SJCRH30 (cell line): ENCODE measurements around the gene PDK3. TPM values are rescaled to one million over a fixed set of nuclear protein-coding genes. Genes with fewer than 3 reads are reported as not detected.
A peak's percentile ranks its signal among the peaks of the same experiment; 100 is the strongest.

ENCODE experiments used
- DNase-seq, 2 experiments: peaks; one replicate each; pipeline ENCODE4 v3.0.0-alpha.2; 2015 to 2020
- H3K27ac ChIP-seq: fragments of 250-450 bp; sonication (Bioruptor Pico); 2 replicates; pipeline ENCODE4 v1.5.1; 2020; ENCODE audit warnings: mild to moderate bottlenecking, moderate library complexity
- H3K27me3 ChIP-seq: fragments of 250-450 bp; sonication (Bioruptor Pico); 2 replicates; pipeline ENCODE4 v1.5.1; 2020; ENCODE audit warnings: mild to moderate bottlenecking, moderate library complexity
- H3K36me3 ChIP-seq: fragments of 250-450 bp; sonication (Bioruptor Pico); 2 replicates; pipeline ENCODE4 v1.5.1; 2020; ENCODE audit warnings: mild to moderate bottlenecking, moderate library complexity
- H3K4me1 ChIP-seq: fragments of 250-450 bp; sonication (Bioruptor Pico); 2 replicates; pipeline ENCODE4 v1.5.1; 2020; ENCODE audit warnings: mild to moderate bottlenecking, moderate library complexity
- H3K4me3 ChIP-seq: fragments of 250-450 bp; sonication (Bioruptor Pico); 2 replicates; pipeline ENCODE4 v1.5.1; 2020; ENCODE audit warnings: mild to moderate bottlenecking, moderate library complexity
- H3K9me3 ChIP-seq: fragments of 250-450 bp; sonication (Bioruptor Pico); replicated peaks from 2 replicates; pipeline ENCODE4 v1.5.1; 2020; ENCODE audit warnings: mild to moderate bottlenecking, moderate library complexity
- total RNA-seq: library from RNA; depleted of rRNA; stranded (reverse); fragments of >200 nt; shearing (Covaris generic); gene quantifications from 2 replicates; pipeline ENCODE4 v1.2.3, GENCODE V29; 2014; rRNA removed

The PDK3 gene
- total RNA-seq, result 22.1 and 23.0 TPM in 2 replicates

DNA sequence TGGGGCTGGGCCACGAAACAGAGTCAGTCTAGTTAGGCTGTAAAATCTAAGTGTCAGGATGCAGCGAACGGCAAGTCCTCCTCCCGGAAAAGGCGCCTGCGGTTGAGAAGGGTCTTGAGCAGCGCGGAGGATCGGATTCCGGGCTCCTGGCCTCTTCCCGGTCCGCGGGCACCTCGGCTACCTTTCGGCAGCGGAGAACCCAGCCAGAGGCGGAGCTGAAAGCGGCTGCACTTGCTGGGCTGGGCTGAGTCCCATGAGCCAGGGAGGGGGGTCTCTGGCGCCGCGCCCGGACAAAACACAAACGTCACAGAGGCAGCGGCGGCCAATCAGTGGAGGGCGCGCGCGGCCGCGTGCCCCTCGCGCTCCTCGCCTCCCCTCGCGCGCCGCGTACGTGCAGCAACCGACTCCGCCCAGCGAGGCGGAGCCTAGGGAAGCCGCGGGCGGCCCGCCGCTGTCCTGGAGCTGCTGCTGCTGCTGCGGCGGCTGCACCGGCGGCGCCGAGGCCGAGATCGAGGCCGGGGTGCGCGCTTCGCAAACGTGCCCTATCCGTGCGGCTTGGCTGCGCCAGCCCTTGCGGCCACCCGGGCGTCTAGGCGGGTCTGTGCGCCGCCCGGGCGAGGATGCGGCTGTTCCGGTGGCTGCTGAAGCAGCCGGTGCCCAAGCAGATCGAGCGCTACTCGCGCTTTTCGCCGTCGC lies at the start of gene PDK3:
TSS of gene PDK3 (plus strand) at position 451 of the 696 bp plus-strand sequence. CDS start at position 621, 170 bp downstream.
- no peaks in the 10 kb centered on the region for H3K9me3 ChIP-seq
- no peaks in the 10 kb centered on the region for H3K4me1 ChIP-seq

DNA sequence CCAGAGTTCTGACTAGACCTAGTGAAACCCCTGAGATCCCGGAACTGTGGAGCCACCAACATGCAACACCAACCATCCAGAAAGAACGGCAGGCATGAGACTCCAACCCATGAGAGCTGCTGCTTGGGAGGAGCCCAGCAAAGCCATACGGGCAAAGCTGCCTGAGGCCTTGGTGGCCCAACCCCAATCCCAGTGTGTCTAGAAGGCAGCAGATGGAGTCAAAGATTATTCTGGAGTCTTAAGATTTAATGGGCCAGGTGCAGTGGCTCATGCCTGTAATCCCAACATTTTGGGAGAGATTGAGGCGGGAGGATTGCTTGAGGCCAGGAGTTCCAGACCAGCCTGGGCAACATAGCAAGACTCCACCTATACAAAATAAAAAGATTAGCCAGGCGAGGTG lies 49.2 kb upstream of the PDK3 start:
- Histone ChIP-seq H3K9me3 (no peaks in the 10 kb centered on the region), H3K36me3 (no peaks in the 10 kb centered on the region), H3K27me3 (no peaks in the 10 kb centered on the region), H3K4me3 (no peak overlapping the region), H3K27ac (no peak overlapping the region), H3K4me1 (no peaks in the 10 kb centered on the region)
- DNase-seq, result no peak

More for the DNA sequence above, at the start of gene PDK3:
- peak; percentile 89 to 91 for DNase-seq
- Histone ChIP-seq H3K27ac (peak within 1 kb of the TSS; percentile 30; the same call in 1 of the 2 replicates), H3K36me3 (no peaks in the 10 kb centered on the region), H3K27me3 (no peaks in the 10 kb centered on the region), H3K4me3 (peak within 1 kb of the TSS; percentile 76)

DNA sequence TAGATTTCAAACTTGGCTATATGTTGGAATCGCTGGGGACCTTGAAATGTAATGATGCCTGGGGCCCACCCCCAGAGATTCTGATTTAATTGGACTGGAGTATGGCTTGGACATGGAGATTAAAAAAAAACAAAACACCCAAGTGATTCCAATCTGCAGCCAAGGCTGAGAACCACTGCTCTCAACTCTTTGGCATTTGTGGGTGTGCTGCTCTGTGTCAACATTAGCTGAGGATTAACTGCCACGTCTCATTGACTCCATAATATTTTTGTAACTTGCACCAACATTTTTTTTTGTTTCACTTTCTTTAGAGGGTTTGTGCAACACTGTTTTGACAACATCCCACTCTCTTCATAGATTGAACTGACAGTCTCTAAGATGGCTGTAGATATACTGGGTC lies 41.1 kb upstream of the PDK3 start:
- Histone ChIP-seq H3K27me3 (no peaks in the 10 kb centered on the region), H3K4me3 (no peak overlapping the region), H3K27ac (no peak overlapping the region), H3K36me3 (no peaks in the 10 kb centered on the region), H3K4me1 (no peaks in the 10 kb centered on the region), H3K9me3 (no peaks in the 10 kb centered on the region)
- no peak for DNase-seq

DNA sequence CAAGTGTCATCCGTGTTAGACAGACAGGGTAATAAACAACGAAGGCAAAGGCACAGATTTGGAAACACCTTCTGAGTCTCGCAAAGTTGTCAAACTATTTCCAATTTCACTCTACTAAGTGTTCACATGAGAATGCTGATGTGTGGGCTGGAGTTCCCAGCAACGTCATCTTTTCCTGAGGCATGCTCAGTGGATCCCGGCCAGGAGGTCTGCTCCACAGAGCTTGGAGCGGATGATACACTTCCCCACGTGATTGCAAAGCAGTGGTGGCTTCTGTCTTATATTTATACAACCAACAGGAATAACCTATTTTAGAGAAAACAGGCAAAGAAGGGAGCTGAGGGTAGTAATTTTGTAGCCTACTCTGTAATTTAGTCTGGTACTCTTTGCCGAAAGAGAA lies 40.1 kb upstream of the PDK3 start:
- Histone ChIP-seq H3K4me3 (no peak overlapping the region), H3K4me1 (no peaks in the 10 kb centered on the region), H3K9me3 (no peaks in the 10 kb centered on the region), H3K27me3 (no peaks in the 10 kb centered on the region), H3K27ac (no peak overlapping the region), H3K36me3 (no peaks in the 10 kb centered on the region)
- DNase-seq, result no peak

DNA sequence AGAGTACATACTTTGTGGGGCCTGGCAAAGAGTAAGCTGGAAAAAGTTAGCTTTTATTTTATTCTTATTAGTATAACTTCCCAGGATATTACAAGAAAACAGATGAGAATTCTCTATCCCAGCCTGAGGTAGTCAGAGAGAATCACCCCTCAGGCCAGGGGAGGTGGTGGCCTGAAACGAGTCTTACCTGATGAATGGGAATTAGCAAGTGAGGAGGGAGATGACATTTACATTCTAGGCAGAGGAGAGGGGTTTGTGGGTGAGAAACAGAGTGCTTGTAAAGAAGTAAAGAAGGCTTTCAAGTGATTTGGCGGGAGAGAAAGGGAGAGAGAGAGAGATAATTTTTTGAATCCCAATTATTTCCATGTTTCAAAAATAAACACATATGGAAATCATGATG lies 39.3 kb upstream of the PDK3 start:
- no peaks in the 10 kb centered on the region for H3K9me3 ChIP-seq
- H3K36me3 ChIP-seq, result no peaks in the 10 kb centered on the region
- no peak overlapping the region for H3K27ac ChIP-seq

DNA sequence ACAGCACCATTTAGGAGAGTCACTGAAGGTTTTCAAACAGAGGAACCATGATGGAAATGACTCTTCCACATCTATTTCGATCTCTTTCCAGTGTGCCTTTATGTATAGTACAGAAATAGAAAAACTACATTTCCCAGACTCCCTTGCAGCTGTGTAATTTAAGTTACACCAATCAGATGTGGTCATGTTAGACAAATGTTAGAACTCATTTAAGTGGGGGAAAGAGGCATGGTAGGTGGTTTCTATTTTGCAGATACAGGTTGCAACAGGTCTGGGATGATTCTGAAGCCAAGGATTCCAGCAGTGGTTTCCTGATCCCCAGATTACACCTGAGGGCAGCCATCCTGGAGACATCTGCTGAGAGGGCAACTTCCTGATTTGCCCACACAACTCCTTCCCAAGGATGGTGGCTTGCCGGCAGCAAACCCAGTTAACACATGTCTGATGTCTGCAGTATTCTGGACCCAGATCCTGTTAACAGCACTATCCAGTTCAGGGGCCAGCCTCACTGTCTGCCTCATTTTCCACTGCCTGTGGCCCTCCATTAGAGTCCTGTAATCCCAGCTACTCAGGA lies 38.7 kb upstream of the PDK3 start:
- no peak overlapping the region for H3K4me3 ChIP-seq
- no peaks in the 10 kb centered on the region for H3K36me3 ChIP-seq
- no peaks in the 10 kb centered on the region for H3K4me1 ChIP-seq
- H3K27me3 ChIP-seq, result no peaks in the 10 kb centered on the region
- no peaks in the 10 kb centered on the region for H3K9me3 ChIP-seq
- H3K27ac ChIP-seq, result no peak overlapping the region
- peak in 1 of 2 experiments; percentile 17 for DNase-seq

More for the DNA sequence above, 39.3 kb upstream of the PDK3 start:
- Histone ChIP-seq H3K4me3 (no peak overlapping the region), H3K4me1 (no peaks in the 10 kb centered on the region), H3K27me3 (no peaks in the 10 kb centered on the region)
- no peak for DNase-seq

DNA sequence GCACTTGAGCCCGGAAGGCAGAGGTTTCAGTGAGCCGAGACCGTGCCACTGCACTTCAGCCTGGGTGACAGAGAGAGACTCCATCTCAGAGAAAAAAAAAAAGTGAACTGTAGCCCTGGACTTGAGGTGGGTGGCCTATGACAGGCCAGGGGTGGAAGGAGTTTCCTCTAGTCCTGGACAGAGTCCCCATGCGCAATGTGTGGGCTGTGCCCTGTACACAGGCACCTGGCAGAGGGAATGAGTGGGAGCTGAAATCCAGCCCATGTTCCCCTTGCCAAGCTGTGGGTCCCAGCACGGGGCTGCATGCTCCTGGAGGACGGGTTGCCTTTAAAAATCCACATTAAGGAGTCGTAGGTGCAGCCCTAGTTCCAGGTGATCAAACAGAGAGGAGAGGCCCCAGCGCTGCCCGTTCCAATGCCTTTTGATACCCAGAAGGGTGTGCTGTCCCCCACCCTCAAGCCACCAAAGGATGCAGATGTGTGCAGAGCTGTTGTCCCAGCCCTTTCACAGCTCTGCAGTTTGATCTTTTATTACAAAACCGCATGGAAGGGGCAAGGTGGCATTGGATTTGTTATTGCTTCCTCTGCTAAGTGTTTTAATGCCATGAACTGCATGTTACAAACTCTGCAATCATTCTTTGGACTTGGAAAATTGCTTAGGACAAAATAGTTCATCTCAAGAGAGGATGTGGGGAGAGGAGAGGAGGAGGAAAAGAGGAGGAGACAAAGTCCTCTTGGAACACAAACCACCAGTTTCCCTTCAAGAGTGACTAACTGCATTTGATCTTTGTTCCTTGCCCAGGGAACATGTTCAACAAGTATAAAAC lies 38.0 kb upstream of the PDK3 start:
- Histone ChIP-seq H3K9me3 (no peaks in the 10 kb centered on the region), H3K4me3 (no peak overlapping the region), H3K36me3 (no peaks in the 10 kb centered on the region), H3K4me1 (no peaks in the 10 kb centered on the region), H3K27ac (no peak overlapping the region), H3K27me3 (no peaks in the 10 kb centered on the region)
- no peak for DNase-seq

DNA sequence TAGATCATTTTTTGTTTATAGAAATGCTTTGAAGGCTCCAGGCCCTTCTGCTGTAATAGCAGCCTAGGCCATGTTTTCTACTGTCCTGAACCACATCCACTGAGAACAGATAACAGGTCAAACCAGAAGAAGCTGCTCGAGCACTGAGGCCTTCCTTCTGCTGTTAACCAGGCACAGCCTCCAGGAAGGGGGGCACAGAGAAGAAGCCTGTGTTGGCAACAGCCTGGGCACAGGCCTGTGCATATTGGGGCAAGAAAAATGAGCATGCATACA lies 37.4 kb upstream of the PDK3 start:
- no peaks in the 10 kb centered on the region for H3K9me3 ChIP-seq

DNA sequence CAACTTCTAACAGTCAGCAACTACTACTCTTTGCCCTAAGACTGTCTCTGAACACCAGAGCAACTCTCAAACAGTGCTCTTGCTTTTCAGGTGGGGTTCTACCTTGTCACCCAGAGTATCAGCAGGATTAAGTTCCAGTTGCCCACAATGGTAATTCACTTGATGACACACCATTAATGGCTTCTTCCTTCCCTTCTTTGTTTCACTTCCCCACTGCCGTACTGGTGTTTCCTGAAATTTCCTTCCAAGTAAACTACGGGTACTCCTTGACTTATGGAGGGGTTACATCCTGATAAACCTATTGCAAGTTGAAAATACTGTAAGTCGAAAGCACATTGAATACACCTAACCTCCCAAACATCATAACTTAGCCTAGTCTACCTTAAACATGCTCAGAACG lies 36.6 kb upstream of the PDK3 start:
- no peaks in the 10 kb centered on the region for H3K27me3 ChIP-seq
- H3K27ac ChIP-seq, result no peak overlapping the region
- no peaks in the 10 kb centered on the region for H3K4me1 ChIP-seq
- H3K4me3 ChIP-seq, result no peak overlapping the region
- H3K36me3 ChIP-seq, result no peaks in the 10 kb centered on the region
- DNase-seq, result no peak
- H3K9me3 ChIP-seq, result no peaks in the 10 kb centered on the region

More for the DNA sequence above, 37.4 kb upstream of the PDK3 start:
- no peak overlapping the region for H3K27ac ChIP-seq
- no peaks in the 10 kb centered on the region for H3K4me1 ChIP-seq
- H3K36me3 ChIP-seq, result no peaks in the 10 kb centered on the region
- no peak overlapping the region for H3K4me3 ChIP-seq
- H3K27me3 ChIP-seq, result no peaks in the 10 kb centered on the region
- DNase-seq, result no peak

DNA sequence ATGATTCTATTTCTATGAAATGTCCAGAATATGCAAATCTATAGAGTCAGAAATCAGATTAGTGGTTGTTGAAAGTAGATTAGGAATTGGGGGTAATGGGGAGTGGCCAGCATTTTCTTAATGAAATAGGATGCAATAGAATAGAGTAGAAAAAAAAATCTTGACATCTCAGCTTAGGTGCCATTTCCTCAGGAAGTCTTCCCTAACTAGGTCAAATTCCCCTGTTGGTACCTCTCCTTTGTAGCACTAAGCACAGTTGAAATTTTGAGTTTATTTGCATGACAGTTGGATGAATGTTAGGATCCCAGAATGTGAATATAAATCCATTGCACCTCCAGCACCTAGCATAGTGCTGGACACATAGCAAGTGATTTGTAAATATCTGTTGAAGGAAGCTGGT lies 30.0 kb upstream of the PDK3 start:
- Histone ChIP-seq H3K36me3 (no peaks in the 10 kb centered on the region), H3K4me1 (no peaks in the 10 kb centered on the region), H3K9me3 (no peaks in the 10 kb centered on the region), H3K4me3 (no peak overlapping the region), H3K27me3 (no peaks in the 10 kb centered on the region), H3K27ac (no peak overlapping the region)
- DNase-seq, result no peak

DNA sequence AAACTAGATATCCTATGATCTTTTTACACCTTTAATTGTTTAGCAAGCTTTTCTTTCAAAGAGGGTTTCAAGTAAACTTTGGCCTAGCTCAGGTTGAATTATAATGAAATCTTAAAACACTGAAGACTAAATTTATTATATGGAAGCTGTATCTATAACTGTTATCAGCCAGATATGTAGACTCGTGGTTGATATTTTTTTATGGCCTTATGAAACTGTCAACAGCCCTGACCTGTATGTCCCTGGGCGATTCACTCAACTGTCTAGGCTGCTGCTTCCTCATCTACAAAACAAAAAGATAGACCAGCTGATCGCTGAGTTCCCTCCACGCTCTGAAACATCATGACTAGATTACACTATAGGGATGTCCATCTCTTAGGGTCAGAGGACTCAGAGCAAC lies 21.2 kb upstream of the PDK3 start:
- Histone ChIP-seq H3K27me3 (no peaks in the 10 kb centered on the region), H3K27ac (no peak overlapping the region), H3K36me3 (no peaks in the 10 kb centered on the region), H3K4me3 (no peak overlapping the region), H3K4me1 (no peaks in the 10 kb centered on the region), H3K9me3 (no peaks in the 10 kb centered on the region)
- DNase-seq, result no peak

DNA sequence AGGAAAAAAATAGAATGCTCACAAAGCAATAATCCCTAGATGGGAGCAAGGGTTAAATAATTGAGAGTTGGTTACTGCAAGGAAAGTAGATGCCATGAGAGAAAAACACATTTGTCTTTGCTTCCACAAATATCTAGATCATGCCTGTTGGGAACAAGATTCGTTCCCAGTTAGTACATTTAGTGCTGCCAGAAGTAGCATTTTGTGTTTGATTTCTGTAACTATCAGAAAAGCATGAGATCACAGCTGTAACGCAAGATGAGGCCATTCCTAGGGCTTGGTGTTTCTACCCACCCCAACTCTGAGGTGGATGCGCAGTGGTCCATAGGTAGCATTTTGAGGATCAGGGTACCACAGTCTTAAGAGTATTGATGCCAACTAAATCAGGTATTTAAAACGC lies 20.4 kb upstream of the PDK3 start:
- Histone ChIP-seq H3K4me3 (no peak overlapping the region), H3K4me1 (no peaks in the 10 kb centered on the region)

DNA sequence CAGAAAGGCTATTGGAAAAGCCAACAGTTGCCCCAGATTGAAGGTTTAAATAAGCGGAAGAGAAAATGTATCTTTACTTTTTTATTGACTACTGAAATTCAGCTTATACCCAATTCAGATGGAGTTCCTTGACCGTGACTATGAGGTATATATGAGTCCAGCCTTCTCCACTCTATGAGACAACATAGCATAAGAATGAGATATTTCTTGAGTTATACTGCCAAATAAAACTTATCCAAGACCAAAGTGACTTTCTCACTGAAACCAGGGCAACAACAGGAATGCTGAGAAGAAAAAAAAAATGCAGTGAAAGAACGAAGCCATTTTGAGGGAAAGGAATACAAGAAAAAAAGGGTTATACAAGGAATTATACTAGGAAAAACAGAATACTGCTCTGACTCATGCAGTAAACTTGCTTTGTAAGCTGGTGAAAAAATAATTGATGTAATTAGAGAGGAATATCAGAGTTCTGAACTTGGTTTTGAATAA lies 16.3 kb upstream of the PDK3 start:
- H3K4me3 ChIP-seq, result no peak overlapping the region
- no peaks in the 10 kb centered on the region for H3K9me3 ChIP-seq
- no peaks in the 10 kb centered on the region for H3K36me3 ChIP-seq
- no peaks in the 10 kb centered on the region for H3K4me1 ChIP-seq
- DNase-seq, result no peak
- no peak overlapping the region for H3K27ac ChIP-seq
- no peaks in the 10 kb centered on the region for H3K27me3 ChIP-seq

More for the DNA sequence above, 20.4 kb upstream of the PDK3 start:
- Histone ChIP-seq H3K36me3 (no peaks in the 10 kb centered on the region), H3K9me3 (no peaks in the 10 kb centered on the region), H3K27me3 (no peaks in the 10 kb centered on the region), H3K27ac (no peak overlapping the region)
- DNase-seq, result no peak

DNA sequence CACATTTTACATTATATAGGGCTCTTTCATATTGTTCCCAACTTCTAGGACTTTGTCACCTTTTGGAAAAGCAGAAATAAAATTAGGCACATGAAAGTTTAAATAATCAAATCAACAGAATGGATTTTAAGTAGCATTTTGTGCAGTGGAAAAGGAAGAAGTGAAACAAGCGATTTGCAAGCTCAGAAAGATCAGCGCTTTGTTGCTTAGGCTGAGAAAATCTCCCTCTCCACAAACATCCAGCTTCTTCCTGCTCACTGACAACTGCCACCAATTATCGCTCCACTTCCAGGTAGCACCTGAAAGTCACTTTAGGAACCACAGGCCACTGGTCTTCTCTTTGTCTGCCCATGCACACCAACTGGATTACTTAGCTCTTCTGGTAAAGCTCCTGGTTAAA lies 2.0 kb upstream of the PDK3 start:
- Histone ChIP-seq H3K9me3 (no peaks in the 10 kb centered on the region), H3K36me3 (no peaks in the 10 kb centered on the region), H3K27me3 (no peaks in the 10 kb centered on the region), H3K4me1 (no peaks in the 10 kb centered on the region), H3K4me3 (no peak overlapping the region), H3K27ac (no peak overlapping the region)
- no peak for DNase-seq

DNA sequence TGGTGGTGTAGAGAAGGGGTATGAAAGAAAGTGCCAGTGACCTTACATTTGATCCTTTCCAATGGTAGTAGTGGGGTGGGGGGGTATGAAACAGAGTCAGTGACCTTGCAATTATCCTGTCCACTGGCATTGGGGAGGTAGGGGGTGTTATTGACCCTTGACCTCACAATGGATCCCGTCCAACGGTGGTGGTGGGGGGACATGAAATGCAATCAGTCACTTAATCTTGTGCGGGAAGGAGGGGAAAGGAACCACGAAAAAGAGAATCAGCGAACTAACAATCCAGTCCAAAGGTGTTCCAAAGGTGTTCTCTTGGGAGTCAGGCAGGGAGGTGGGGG lies 619 bp upstream of the PDK3 start:
- no peaks in the 10 kb centered on the region for H3K9me3 ChIP-seq
- H3K4me1 ChIP-seq, result no peaks in the 10 kb centered on the region
- no peaks in the 10 kb centered on the region for H3K27me3 ChIP-seq
- no peak overlapping the region for H3K27ac ChIP-seq
- peak overlapping the region; percentile 76 for H3K4me3 ChIP-seq
- no peak for DNase-seq
- no peaks in the 10 kb centered on the region for H3K36me3 ChIP-seq
